ENCODE data around the gene RBMXL3. TPM values are rescaled to one million over a fixed set of nuclear protein-coding genes. Genes with fewer than 3 reads are reported as not detected.

The RBMXL3 gene
- total RNA-seq, 4 donors from 2014 or later: not detected

GRCh38 chrX:115232933-115233496 lies 43.8 kb downstream of the RBMXL3 start:
- H3K9me3 ChIP-seq: no peaks in the 10 kb centered on the region
- H3K27me3 ChIP-seq: peaks cover 9% of the 10 kb centered on the region
- peak overlapping the region; percentile 48 for H3K4me3 ChIP-seq
- DNase-seq (ENCODE audit: low spot score in 2 of 2): no peak
- TF ChIP-seq CTCF (IDR thresholded peaks at IDR 0.05) (no peak), EP300 (IDR thresholded peaks at IDR 0.05) (no peak), POLR2A (IDR thresholded peaks at IDR 0.05) (no peak), POLR2AphosphoS5 (IDR thresholded peaks at IDR 0.05) (no peak)
- no peaks in the 10 kb centered on the region for H3K4me1 ChIP-seq
- WGBS: 30% methylated on average over 6 of the region's 6 CpGs
- no peak overlapping the region for H3K27ac ChIP-seq
- no peaks in the 10 kb centered on the region for H3K36me3 ChIP-seq

GRCh38 chrX:115233497-115234455 lies 44.6 kb downstream of the RBMXL3 start, which contains the start of gene LRCH2:
Gene LRCH2, minus strand, starts transcription at chrX:115234096. Its CDS starts 55 bp downstream, at chrX:115234041.
- Histone ChIP-seq H3K27me3 (peaks cover 9% of the 10 kb centered on the region), H3K9me3 (no peaks in the 10 kb centered on the region), H3K36me3 (no peaks in the 10 kb centered on the region), H3K4me1 (no peaks in the 10 kb centered on the region), H3K4me3 (peak within 1 kb of the TSS; percentile 48), H3K27ac (no peak within 1 kb of the TSS)
- 22% methylated on average over 44 of the region's 59 CpGs for WGBS
- TF ChIP-seq CTCF (IDR thresholded peaks at IDR 0.05) (no peak), EP300 (IDR thresholded peaks at IDR 0.05) (no peak), POLR2AphosphoS5 (IDR thresholded peaks at IDR 0.05) (no peak), POLR2A (IDR thresholded peaks at IDR 0.05) (no peak)
- peak in 1 of 2 donors; percentile 54 for DNase-seq (ENCODE audit: low spot score in 2 of 2)

GRCh38 chrX:115234461-115234860 lies 45.3 kb downstream of the RBMXL3 start:
- Histone ChIP-seq H3K27ac (no peak overlapping the region), H3K4me3 (peak overlapping the region; percentile 48), H3K9me3 (no peaks in the 10 kb centered on the region), H3K4me1 (no peaks in the 10 kb centered on the region), H3K27me3 (peaks cover 9% of the 10 kb centered on the region), H3K36me3 (no peaks in the 10 kb centered on the region)
- no peak for TF ChIP-seq EP300 (IDR thresholded peaks at IDR 0.05)
- no peak for TF ChIP-seq POLR2A (IDR thresholded peaks at IDR 0.05)
- no peak for TF ChIP-seq CTCF (IDR thresholded peaks at IDR 0.05)
- no peak for TF ChIP-seq POLR2AphosphoS5 (IDR thresholded peaks at IDR 0.05)
- DNase-seq (ENCODE audit: low spot score in 2 of 2): no peak
- 10% methylated on average over 3 of the region's 3 CpGs for WGBS

- H3K36me3 ChIP-seq: no peaks in the 10 kb centered on the region
- H3K4me3 ChIP-seq: no peak overlapping the region
- no peaks in the 10 kb centered on the region for H3K4me1 ChIP-seq
- DNase-seq (ENCODE audit: low spot score in 2 of 2): no peak
- H3K27ac ChIP-seq: no peak overlapping the region
- H3K9me3 ChIP-seq: no peaks in the 10 kb centered on the region
- peaks cover 9% of the 10 kb centered on the region for H3K27me3 ChIP-seq
- TF ChIP-seq EP300 (IDR thresholded peaks at IDR 0.05) (no peak), POLR2A (IDR thresholded peaks at IDR 0.05) (no peak), POLR2AphosphoS5 (IDR thresholded peaks at IDR 0.05) (no peak)
Observed at GRCh38 chrX:115236560-115236959, 47.4 kb downstream of the RBMXL3 start.

DNA sequence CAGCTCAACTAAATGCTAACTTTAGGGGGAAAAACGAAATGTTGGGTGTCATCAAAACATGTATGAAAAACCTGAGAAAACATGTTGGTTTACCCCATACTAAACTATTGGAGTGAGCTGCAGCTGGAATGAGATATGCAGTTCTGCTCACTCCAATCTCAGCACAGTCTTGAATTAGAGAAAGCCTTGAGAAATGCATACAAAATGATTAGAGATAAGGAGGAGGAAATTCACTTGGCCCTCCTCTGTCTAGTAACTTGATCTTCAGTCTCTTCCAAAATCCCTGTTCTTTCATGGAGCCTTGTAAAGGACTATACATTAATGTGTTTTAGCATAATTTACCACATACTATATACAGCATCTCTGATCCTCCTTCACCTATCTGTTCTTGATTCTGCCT lies 47.8 kb downstream of the RBMXL3 start:
- H3K4me1 ChIP-seq: no peaks in the 10 kb centered on the region
- H3K4me3 ChIP-seq: no peak overlapping the region
- H3K9me3 ChIP-seq: no peaks in the 10 kb centered on the region
- H3K36me3 ChIP-seq: no peaks in the 10 kb centered on the region
- no peak for DNase-seq (ENCODE audit: low spot score in 2 of 2)
- no peak overlapping the region for H3K27ac ChIP-seq
- WGBS: 33% methylated on average over 1 of the region's 1 CpG
- peaks cover 9% of the 10 kb centered on the region for H3K27me3 ChIP-seq
- no peak for TF ChIP-seq POLR2A (IDR thresholded peaks at IDR 0.05)
- no peak for TF ChIP-seq EP300 (IDR thresholded peaks at IDR 0.05)
- TF ChIP-seq CTCF (IDR thresholded peaks at IDR 0.05): no peak
- no peak for TF ChIP-seq POLR2AphosphoS5 (IDR thresholded peaks at IDR 0.05)

Other genes with a start within 250 kb of the RBMXL3 start
- gene IL13RA2, start 171.8 kb upstream of the RBMXL3 start, total RNA-seq: under 1 TPM in 1 of 4 donors, not detected in 3; 0.81 TPM
- 1 to 10 TPM in 1 of 4 donors, under 1 TPM in 2, not detected in 1; 0.42 to 1.4 (median 0.44) TPM for gene LRCH2, start 44.7 kb downstream of the RBMXL3 start, total RNA-seq
- gene LUZP4, start 100.3 kb downstream of the RBMXL3 start, total RNA-seq: not detected

Data from suprapubic skin (tissue), 4 donors.